SH-SY5Y (cell line): ENCODE measurements around the gene SUPT20H.

Experiments used
- GATA2 ChIP-seq: IDR thresholded peaks from 2 replicates; pipeline ENCODE4 v1.6.1; 2011; ENCODE audit warnings: mild to moderate bottlenecking, low read depth, low read length
- GATA3 ChIP-seq: IDR thresholded peaks from 2 replicates; pipeline ENCODE4 v1.6.1; 2011; ENCODE audit warnings: low read depth, mild to moderate bottlenecking, low read length, moderate library complexity

DNA sequence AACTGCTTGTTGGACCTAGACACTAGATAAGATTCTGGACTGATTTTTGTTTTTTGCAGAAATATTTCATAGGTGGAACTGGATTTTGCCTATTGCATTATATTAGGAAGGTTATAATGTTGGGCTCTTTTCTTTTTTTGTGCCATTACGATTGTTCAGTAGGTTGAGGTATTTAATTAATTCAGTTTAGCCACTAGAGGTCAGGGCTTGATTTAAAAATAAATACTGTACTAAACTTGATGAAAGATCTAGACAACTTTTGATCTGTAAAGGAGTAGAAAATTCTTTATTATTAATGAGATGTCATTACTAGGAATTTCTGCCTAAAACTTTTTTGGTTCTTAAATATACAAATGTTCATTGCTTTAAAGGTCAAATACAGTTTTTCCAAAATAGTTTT, 15.2 kb upstream of the SUPT20H start:
- no peak for TF ChIP-seq GATA2
- TF ChIP-seq GATA3, result no peak
